Activated gamma-delta T cell treated with Interleukin-2 at 50 U/mL for 16 hours (primary cell): ENCODE data around the gene MKI67.
A peak's percentile ranks its signal among the peaks of the same experiment; 100 is the strongest.

ENCODE experiments used
- DNase-seq: peaks from one replicate; pipeline ENCODE4 v3.0.0-alpha.2; 2020

The MKI67 gene

GRCh38 chr10:128047991-128048818 lies 78.0 kb downstream of the MKI67 start:
- DNase-seq, result peak; percentile 29

GRCh38 chr10:128047351-128047750 lies 78.9 kb downstream of the MKI67 start:
- peak; percentile 79 for DNase-seq

- no peak for DNase-seq
Measured at GRCh38 chr10:128046953-128047290, 79.3 kb downstream of the MKI67 start.
